Measurements from ENCODE around the gene ZNF710.

The ZNF710 gene

DNA sequence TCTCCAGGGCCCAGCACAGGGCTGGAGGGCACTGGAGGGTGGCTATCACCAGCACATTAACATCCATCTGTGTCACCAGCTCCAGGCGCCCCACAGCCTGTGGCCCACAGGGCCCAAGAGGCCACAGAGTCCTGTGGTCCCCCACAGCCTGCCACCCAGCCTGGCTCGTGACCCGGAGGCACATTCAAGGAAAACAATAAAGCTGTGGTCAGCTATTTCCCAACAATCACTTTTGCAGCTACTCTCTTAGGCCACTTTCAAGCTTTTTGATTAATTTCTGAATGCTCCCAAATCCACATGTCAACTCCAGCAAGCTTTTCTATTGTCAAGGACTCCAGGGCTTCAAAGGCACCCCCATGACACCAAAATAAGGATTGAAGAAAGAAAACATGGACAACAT, 84.4 kb downstream of the ZNF710 start:
- no peak overlapping the region for H3K23ac ChIP-seq (ENCODE audit: low read length)
- no peak overlapping the region for H2AK5ac ChIP-seq (ENCODE audit: low read length)
- no peak overlapping the region for H3K18ac ChIP-seq (ENCODE audit: low read length)
- H3K4ac ChIP-seq (ENCODE audit: low read depth, low read length): no peak overlapping the region
- no peak overlapping the region for H4K12ac ChIP-seq (ENCODE audit: low read depth, low read length)
- H3K36me3 ChIP-seq (ENCODE audit: control insufficient read depth in 1 of 2, insufficient read depth in 2 of 2, low read length in 2 of 2): peaks cover 74 to 76% of the 10 kb centered on the region in 2 experiments
- H2BK5ac ChIP-seq (ENCODE audit: low read depth, low read length, poor library complexity): no peak overlapping the region
- H3K27ac ChIP-seq (ENCODE audit: low read depth, low read length): no peak overlapping the region
- H2BK12ac ChIP-seq (ENCODE audit: low read length): no peak overlapping the region
- no peak overlapping the region for H4K8ac ChIP-seq (ENCODE audit: low read depth, low read length)
- no peak overlapping the region for H2BK120ac ChIP-seq (ENCODE audit: insufficient read depth, low read length, poor library complexity)
- H3K4me3 ChIP-seq (ENCODE audit: low read depth, low read length): no peak overlapping the region
- DNase-seq: no peak
- H3K4me2 ChIP-seq (ENCODE audit: low read length): no peak overlapping the region
- no peak overlapping the region for H3K9ac ChIP-seq (ENCODE audit: low read length)
- no peak overlapping the region for H3K14ac ChIP-seq (ENCODE audit: low read length)
- H3K9me3 ChIP-seq (ENCODE audit: insufficient read depth, low read depth, low read length): peaks cover 3% of the 10 kb centered on the region
- no peak overlapping the region for H2AFZ ChIP-seq (ENCODE audit: insufficient read depth, low read length, poor library complexity)
- no peaks in the 10 kb centered on the region for H3K4me1 ChIP-seq (ENCODE audit: control insufficient read depth in 1 of 2, insufficient read depth in 2 of 2, low read length in 2 of 2)
- H3K27me3 ChIP-seq (ENCODE audit: insufficient read depth, low read length): no peaks in the 10 kb centered on the region
- H3K79me1 ChIP-seq (ENCODE audit: low read length): no peaks in the 10 kb centered on the region
- H3K79me2 ChIP-seq (ENCODE audit: control insufficient read depth, insufficient read depth, low read length, poor library complexity): no peaks in the 10 kb centered on the region
- H4K91ac ChIP-seq (ENCODE audit: low read depth, low read length): no peak overlapping the region
- WGBS (ENCODE audit: extremely low coverage, insufficient coverage, insufficient read length): no CpG with 5 or more reads among the region's 3 CpGs

DNA sequence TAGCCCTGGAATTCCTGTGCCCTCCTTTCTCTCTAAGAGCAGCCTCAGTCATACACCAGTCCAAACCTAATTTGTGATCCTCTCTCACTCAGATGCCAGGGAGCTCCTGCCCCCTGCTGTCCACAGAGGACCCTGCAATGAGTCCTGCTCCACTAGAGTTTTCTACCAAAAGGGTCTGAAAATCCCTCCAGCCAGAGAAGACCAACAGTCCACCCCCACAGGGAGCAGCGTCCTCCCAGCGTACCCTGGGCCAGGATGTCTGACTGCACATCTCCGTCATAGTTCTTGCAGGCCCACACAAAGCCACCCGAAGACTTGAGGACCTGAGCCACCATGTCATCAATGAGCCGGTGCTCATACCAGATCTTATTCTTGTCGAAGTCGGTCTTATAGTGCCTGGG, 85.7 kb downstream of the ZNF710 start:
- Histone ChIP-seq H3K79me2 (ENCODE audit: control insufficient read depth, insufficient read depth, low read length, poor library complexity) (no peaks in the 10 kb centered on the region), H3K9ac (ENCODE audit: low read length) (no peak overlapping the region), H3K27me3 (ENCODE audit: insufficient read depth, low read length) (no peaks in the 10 kb centered on the region), H3K23ac (ENCODE audit: low read length) (no peak overlapping the region), H3K79me1 (ENCODE audit: low read length) (no peaks in the 10 kb centered on the region), H3K4me2 (ENCODE audit: low read length) (no peak overlapping the region), H2AFZ (ENCODE audit: insufficient read depth, low read length, poor library complexity) (no peak overlapping the region), H3K4ac (ENCODE audit: low read depth, low read length) (no peak overlapping the region), H4K12ac (ENCODE audit: low read depth, low read length) (no peak overlapping the region), H3K27ac (ENCODE audit: low read depth, low read length) (no peak overlapping the region), H3K4me1 (ENCODE audit: control insufficient read depth in 1 of 2, insufficient read depth in 2 of 2, low read length in 2 of 2) (no peaks in the 10 kb centered on the region), H2AK5ac (ENCODE audit: low read length) (no peak overlapping the region), H3K14ac (ENCODE audit: low read length) (no peak overlapping the region), H3K9me3 (ENCODE audit: insufficient read depth, low read depth, low read length) (peaks cover 3% of the 10 kb centered on the region), H2BK12ac (ENCODE audit: low read length) (no peak overlapping the region), H4K8ac (ENCODE audit: low read depth, low read length) (no peak overlapping the region), H2BK120ac (ENCODE audit: insufficient read depth, low read length, poor library complexity) (no peak overlapping the region), H3K18ac (ENCODE audit: low read length) (no peak overlapping the region), H3K4me3 (ENCODE audit: low read depth, low read length) (no peak overlapping the region), H2BK5ac (ENCODE audit: low read depth, low read length, poor library complexity) (no peak overlapping the region), H4K91ac (ENCODE audit: low read depth, low read length) (no peak overlapping the region), H3K36me3 (ENCODE audit: control insufficient read depth in 1 of 2, insufficient read depth in 2 of 2, low read length in 2 of 2) (peaks cover 76 to 78% of the 10 kb centered on the region in 2 experiments)
- no CpG with 5 or more reads among the region's 7 CpGs for whole genome bisulfite sequencing (ENCODE audit: extremely low coverage, insufficient coverage, insufficient read length)
- peak in 1 of 2 donors; percentile 50 for DNase-seq

DNA sequence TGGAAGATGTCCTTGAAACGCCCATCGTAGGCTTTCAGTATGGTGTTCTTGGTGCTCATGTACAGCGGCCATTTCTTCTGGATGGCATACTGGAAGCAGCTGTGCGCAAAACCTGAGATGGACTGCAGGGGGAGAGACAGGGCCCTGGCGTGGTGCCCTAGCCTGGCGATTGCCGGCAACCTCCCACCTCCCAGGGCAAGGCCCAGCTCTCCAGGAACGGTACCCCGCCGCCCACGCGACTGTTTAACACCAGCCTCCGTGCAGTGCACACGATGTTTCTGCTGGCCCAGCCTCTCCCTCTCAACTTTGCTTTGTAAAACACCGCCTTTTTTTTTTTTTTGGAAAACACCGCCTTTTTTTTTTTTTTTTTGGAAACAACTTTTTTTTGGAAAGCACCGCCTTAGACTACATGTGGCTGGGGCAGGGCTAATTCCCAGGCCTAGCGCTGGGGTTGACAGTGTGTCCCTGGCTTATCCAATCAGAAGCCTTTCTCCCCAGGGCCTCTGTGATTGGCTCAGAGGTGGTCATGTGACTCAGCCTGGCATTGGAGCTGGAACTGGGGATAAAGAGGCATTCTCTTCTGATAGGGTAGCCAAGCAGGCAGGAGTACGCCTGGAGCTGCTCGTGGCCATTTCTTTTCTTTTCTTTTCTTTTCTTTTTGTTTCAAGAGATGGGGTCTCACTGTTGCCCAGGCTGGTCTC, 86.5 kb downstream of the ZNF710 start:
- no CpG with 5 or more reads among the region's 20 CpGs for WGBS (ENCODE audit: extremely low coverage, insufficient coverage, insufficient read length)

DNA sequence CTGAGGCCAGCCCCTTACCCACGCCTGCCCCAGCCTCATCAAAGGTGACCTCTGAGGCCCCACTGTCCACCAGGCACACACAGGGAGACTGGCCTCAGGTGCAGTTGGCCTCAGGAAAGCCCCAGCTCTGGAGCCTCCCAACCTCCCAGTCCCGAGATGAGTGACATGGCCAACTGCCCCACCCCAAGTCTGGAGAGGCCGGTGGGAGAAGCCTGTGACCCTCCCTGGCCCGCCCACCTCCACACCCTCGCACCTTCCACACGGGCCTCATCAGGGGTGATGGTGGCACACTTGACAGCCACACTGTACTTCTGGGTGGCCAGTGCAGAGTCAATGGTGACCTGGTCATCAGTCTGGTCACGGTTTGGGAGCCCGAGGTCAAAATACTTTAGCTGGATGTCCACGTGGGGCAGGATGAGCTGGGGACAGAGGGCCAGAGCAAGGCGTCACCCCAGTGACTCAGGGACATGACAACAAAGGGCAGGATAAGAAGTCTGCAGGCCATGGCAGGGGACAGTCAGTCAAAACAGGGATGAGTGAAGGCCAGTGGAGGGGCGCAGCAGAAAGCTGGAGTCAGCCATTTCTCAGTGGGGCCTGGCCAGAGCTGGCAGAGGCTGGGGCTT, 89.2 kb downstream of the ZNF710 start:
- H4K91ac ChIP-seq (ENCODE audit: low read depth, low read length): no peak overlapping the region
- H3K4me1 ChIP-seq (ENCODE audit: control insufficient read depth in 1 of 2, insufficient read depth in 2 of 2, low read length in 2 of 2): no peaks in the 10 kb centered on the region
- WGBS (ENCODE audit: extremely low coverage, insufficient coverage, insufficient read length): no CpG with 5 or more reads among the region's 11 CpGs
- H3K14ac ChIP-seq (ENCODE audit: low read length): no peak overlapping the region
- H3K9me3 ChIP-seq (ENCODE audit: insufficient read depth, low read depth, low read length): peaks cover 3% of the 10 kb centered on the region
- no peak overlapping the region for H3K4ac ChIP-seq (ENCODE audit: low read depth, low read length)
- H2BK120ac ChIP-seq (ENCODE audit: insufficient read depth, low read length, poor library complexity): no peak overlapping the region
- peaks cover 51 to 53% of the 10 kb centered on the region in 2 experiments for H3K36me3 ChIP-seq (ENCODE audit: control insufficient read depth in 1 of 2, insufficient read depth in 2 of 2, low read length in 2 of 2)
- no peak overlapping the region for H3K9ac ChIP-seq (ENCODE audit: low read length)
- no peak overlapping the region for H3K23ac ChIP-seq (ENCODE audit: low read length)
- H4K8ac ChIP-seq (ENCODE audit: low read depth, low read length): no peak overlapping the region
- H2BK5ac ChIP-seq (ENCODE audit: low read depth, low read length, poor library complexity): no peak overlapping the region
- H3K79me1 ChIP-seq (ENCODE audit: low read length): no peaks in the 10 kb centered on the region
- H3K4me2 ChIP-seq (ENCODE audit: low read length): no peak overlapping the region
- no peak overlapping the region for H3K4me3 ChIP-seq (ENCODE audit: low read depth, low read length)
- H3K27me3 ChIP-seq (ENCODE audit: insufficient read depth, low read length): no peaks in the 10 kb centered on the region
- no peak overlapping the region for H2AFZ ChIP-seq (ENCODE audit: insufficient read depth, low read length, poor library complexity)
- no peak overlapping the region for H3K27ac ChIP-seq (ENCODE audit: low read depth, low read length)
- H3K18ac ChIP-seq (ENCODE audit: low read length): no peak overlapping the region
- no peak overlapping the region for H4K12ac ChIP-seq (ENCODE audit: low read depth, low read length)
- no peak overlapping the region for H2BK12ac ChIP-seq (ENCODE audit: low read length)
- H3K79me2 ChIP-seq (ENCODE audit: control insufficient read depth, insufficient read depth, low read length, poor library complexity): no peaks in the 10 kb centered on the region
- H2AK5ac ChIP-seq (ENCODE audit: low read length): no peak overlapping the region
- no peak for DNase-seq

More for the DNA sequence above, 86.5 kb downstream of the ZNF710 start:
- Histone ChIP-seq H3K4me1 (ENCODE audit: control insufficient read depth in 1 of 2, insufficient read depth in 2 of 2, low read length in 2 of 2) (no peaks in the 10 kb centered on the region), H4K91ac (ENCODE audit: low read depth, low read length) (no peak overlapping the region), H3K79me1 (ENCODE audit: low read length) (no peaks in the 10 kb centered on the region), H3K79me2 (ENCODE audit: control insufficient read depth, insufficient read depth, low read length, poor library complexity) (no peaks in the 10 kb centered on the region), H2BK120ac (ENCODE audit: insufficient read depth, low read length, poor library complexity) (no peak overlapping the region), H2BK12ac (ENCODE audit: low read length) (no peak overlapping the region), H3K27me3 (ENCODE audit: insufficient read depth, low read length) (no peaks in the 10 kb centered on the region), H4K8ac (ENCODE audit: low read depth, low read length) (no peak overlapping the region), H3K27ac (ENCODE audit: low read depth, low read length) (no peak overlapping the region), H2BK5ac (ENCODE audit: low read depth, low read length, poor library complexity) (no peak overlapping the region), H3K4me2 (ENCODE audit: low read length) (no peak overlapping the region), H3K4me3 (ENCODE audit: low read depth, low read length) (no peak overlapping the region), H3K18ac (ENCODE audit: low read length) (no peak overlapping the region), H3K36me3 (ENCODE audit: control insufficient read depth in 1 of 2, insufficient read depth in 2 of 2, low read length in 2 of 2) (peaks cover 70 to 73% of the 10 kb centered on the region in 2 experiments), H3K14ac (ENCODE audit: low read length) (no peak overlapping the region), H3K9ac (ENCODE audit: low read length) (no peak overlapping the region), H3K9me3 (ENCODE audit: insufficient read depth, low read depth, low read length) (peaks cover 3% of the 10 kb centered on the region), H3K23ac (ENCODE audit: low read length) (no peak overlapping the region), H3K4ac (ENCODE audit: low read depth, low read length) (no peak overlapping the region), H2AK5ac (ENCODE audit: low read length) (no peak overlapping the region), H2AFZ (ENCODE audit: insufficient read depth, low read length, poor library complexity) (no peak overlapping the region), H4K12ac (ENCODE audit: low read depth, low read length) (no peak overlapping the region)
- DNase-seq: no peak

All from trophoblast cell (in vitro differentiated cells and primary cell).